Transverse colon (tissue), 4 donors: Measurements from ENCODE around the gene PSAP.

ENCODE experiments used
- CTCF ChIP-seq, 5 experiments: fragments of 200-600 bp in 3 of 5; fragments of 450-650 bp in 2 of 5; sonication (generic) in 3 of 5; IDR thresholded peaks; 1 replicate in 2 of 5; 2 replicates in 3 of 5; pipeline ENCODE4 v1.5.1; 2016 to 2017; ENCODE audit warnings: antibody characterized with exemption in 5 of 5, inconsistent platforms in 3 of 5, mild to moderate bottlenecking in 2 of 5, moderate library complexity in 1 of 5
- POLR2AphosphoS5 ChIP-seq, 3 donors: sonication (generic); formaldehyde crosslinking; IDR thresholded peaks; one replicate each; pipeline ENCODE4 v1.6.1; 2016; ENCODE audit warnings: antibody characterized with exemption in 3 of 3

GRCh38 chr10:71776481-71776925 lies 74.5 kb downstream of the PSAP start:
- TF ChIP-seq CTCF (IDR thresholded peaks at IDR 0.05): no peak
- TF ChIP-seq POLR2AphosphoS5 (IDR thresholded peaks at IDR 0.05): no peak
